Measurements from ENCODE around the gene EPB41L3.

GRCh38 chr18:5467671-5468070 lies 76.1 kb downstream of the EPB41L3 start:
- TF ChIP-seq EZH2 (IDR thresholded peaks at IDR 0.05; ENCODE audit: borderline replicate concordance, insufficient read depth, low read length, poor library complexity, severe bottlenecking) (no peak), CTCF (IDR thresholded peaks at IDR 0.05; ENCODE audit: poor library complexity, severe bottlenecking) (no peak), EP300 (conservative IDR thresholded peaks at IDR 0.05; ENCODE audit: poor library complexity, severe bottlenecking) (no peak), POLR2AphosphoS5 (IDR thresholded peaks at IDR 0.05) (no peak), SMC3 (conservative IDR thresholded peaks at IDR 0.05; ENCODE audit: poor library complexity) (no peak), REST (IDR thresholded peaks at IDR 0.05; ENCODE audit: borderline replicate concordance) (no peak), RAD21 (conservative IDR thresholded peaks at IDR 0.05) (no peak), TAF1 (IDR thresholded peaks at IDR 0.05; ENCODE audit: low read depth) (no peak)

All from neural cell (in vitro differentiated cells).